Activated CD8-positive, alpha-beta memory T cell treated with anti-CD3 and anti-CD28 coated beads, Interleukin-2, amount 50 U/mL, for 48 hours (primary cell): ENCODE measurements around the gene FCN2.
A peak's percentile ranks its signal among the peaks of the same experiment; 100 is the strongest.

ENCODE experiments used
- DNase-seq: peaks from one replicate; pipeline ENCODE4 v3.0.0-alpha.2; 2020

Gene FCN2

GRCh38 chr9:134889386-134890154 is 9.0 kb downstream of the FCN2 start:
- peak; percentile 28 for DNase-seq

GRCh38 chr9:134890155-134890495 is 9.5 kb downstream of the FCN2 start:
- peak; percentile 25 for DNase-seq

GRCh38 chr9:134891053-134891452 is 10.4 kb downstream of the FCN2 start:
- DNase-seq, result peak; percentile 23

GRCh38 chr9:134891713-134892112 is 11.1 kb downstream of the FCN2 start:
- DNase-seq, result peak; percentile 32

- peak; percentile 23 for DNase-seq
Observed at GRCh38 chr9:134892221-134892620, 11.6 kb downstream of the FCN2 start.

GRCh38 chr9:134892820-134893420 is 12.3 kb downstream of the FCN2 start:
- peak; percentile 8 for DNase-seq

GRCh38 chr9:134894136-134894860 is 13.7 kb downstream of the FCN2 start:
- no peak for DNase-seq

GRCh38 chr9:134895097-134895496 is 14.5 kb downstream of the FCN2 start:
- peak; percentile 17 for DNase-seq

- DNase-seq, result no peak
Observed at GRCh38 chr9:134895567-134895907, 14.9 kb downstream of the FCN2 start.

- DNase-seq, result peak; percentile 15
Observed at GRCh38 chr9:134895908-134896833, 15.6 kb downstream of the FCN2 start.

- DNase-seq, result no peak
Observed at GRCh38 chr9:134896834-134897583, 16.4 kb downstream of the FCN2 start.

- DNase-seq, result no peak
Observed at GRCh38 chr9:134897584-134898170, 17.1 kb downstream of the FCN2 start.

GRCh38 chr9:134898319-134898718 is 17.7 kb downstream of the FCN2 start:
- no peak for DNase-seq

- DNase-seq, result no peak
Observed at GRCh38 chr9:134899168-134899567, 18.6 kb downstream of the FCN2 start.

- DNase-seq, result no peak
Observed at GRCh38 chr9:134899818-134900217, 19.2 kb downstream of the FCN2 start.

GRCh38 chr9:134902936-134903335 is 22.3 kb downstream of the FCN2 start:
- no peak for DNase-seq

- no peak for DNase-seq
Observed at GRCh38 chr9:134908524-134909309, 28.1 kb downstream of the FCN2 start.

- DNase-seq, result no peak
Observed at GRCh38 chr9:134909511-134910481, 29.2 kb downstream of the FCN2 start.

- no peak for DNase-seq
Observed at GRCh38 chr9:134912126-134912840, 31.7 kb downstream of the FCN2 start.
